ENCODE results near the gene RBMS1. TPM values are rescaled to one million over a fixed set of nuclear protein-coding genes. Genes with fewer than 3 reads are reported as not detected.

The RBMS1 gene
- total and polyA plus RNA-seq, 2 of the 4 experiments (the other 2 are of a cell fraction), result 43.5 to 64.9 TPM

DNA sequence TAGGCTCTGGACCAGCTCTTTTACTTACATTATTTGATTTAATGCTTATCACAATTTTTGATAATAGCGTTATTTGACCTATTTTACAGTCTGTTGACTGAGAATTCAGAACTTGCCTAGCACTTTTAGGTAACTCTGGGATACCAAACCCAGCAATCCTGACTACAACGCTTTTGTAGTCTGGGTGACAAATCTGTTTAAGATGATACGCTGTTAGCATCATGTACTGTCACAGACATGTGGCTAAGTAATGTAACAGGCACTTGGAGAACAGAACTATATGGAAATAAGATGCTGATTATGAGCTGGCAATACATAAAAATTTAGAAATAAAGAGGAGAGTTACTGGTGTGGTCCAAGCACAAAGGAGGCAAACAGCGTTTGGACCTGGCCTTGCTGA is 130.6 kb downstream of the RBMS1 start:
- H4K5ac ChIP-seq (ENCODE audit: low read depth, low read length), result no peak overlapping the region; the same call in 1 of the 2 replicates
- no peak overlapping the region for H3K27ac ChIP-seq (ENCODE audit: insufficient read depth, low read length)
- H3K4me2 ChIP-seq (ENCODE audit: low read depth, low read length), result no peak overlapping the region
- H2BK20ac ChIP-seq (ENCODE audit: low read depth, low read length), result no peak overlapping the region
- no peak overlapping the region for H2BK5ac ChIP-seq (ENCODE audit: low read depth, low read length, poor library complexity, severe bottlenecking)
- no peak overlapping the region for H2AFZ ChIP-seq (replicated peaks; ENCODE audit: low read length, poor library complexity)
- 0 out of 2 replicates have a peak overlapping the region, but pooled peaks have one; percentile 5 for H2BK120ac ChIP-seq (ENCODE audit: low read depth, low read length)
- H3K4me1 ChIP-seq (ENCODE audit: control insufficient read depth, insufficient read depth, low read length), result peaks cover 13% of the 10 kb centered on the region
- H4K20me1 ChIP-seq (ENCODE audit: insufficient read depth, low read length), result peaks cover 77% of the 10 kb centered on the region
- peak overlapping the region; percentile 28; the same call in 1 of the 2 replicates for H3K23ac ChIP-seq (ENCODE audit: low read depth, low read length)
- no peak overlapping the region for H3K9ac ChIP-seq (ENCODE audit: low read depth, low read length)
- no peak overlapping the region for H2AK5ac ChIP-seq (ENCODE audit: low read depth, low read length)
- no peak overlapping the region for H3K56ac ChIP-seq (ENCODE audit: extremely low read depth, insufficient read depth, low read length)
- no peaks in the 10 kb centered on the region for H3K9me3 ChIP-seq (ENCODE audit: control insufficient read depth, insufficient read depth, low read length)
- no peak overlapping the region for H2AK9ac ChIP-seq (replicated peaks; ENCODE audit: low read depth, low read length, poor library complexity)
- H3K18ac ChIP-seq (ENCODE audit: low read depth, low read length), result no peak overlapping the region
- no peak overlapping the region for H4K91ac ChIP-seq (ENCODE audit: insufficient read depth, low read depth, low read length)
- dilution Hi-C loops (cut with HindIII; ENCODE audit: low sequenced_read_pairs, unreplicated experiment) (no loop called here), in situ Hi-C loops (cut with MboI; ENCODE audit: low sequenced_read_pairs) (no loop called here), intact Hi-C loops (cut with micrococcal nuclease) (no loop called here)
- TF ChIP-seq SMC3 (IDR thresholded peaks at IDR 0.05; ENCODE audit: low read depth, low read length) (no peak), RFX5 (IDR thresholded peaks at IDR 0.05; ENCODE audit: low read depth, low read length) (no peak), POLR2A (IDR thresholded peaks at IDR 0.05; ENCODE audit: low read depth, low read length) (no peak)
- no peak for DNase-seq
- H3K4ac ChIP-seq (ENCODE audit: low read depth, low read length), result no peak overlapping the region
- WGBS, 2 experiments (ENCODE audit: extremely low coverage in 2 of 2, insufficient read length in 1 of 2), result no CpG with 5 or more reads among the region's 4 CpGs
- peaks cover 21% of the 10 kb centered on the region for H3K9me1 ChIP-seq (ENCODE audit: insufficient read depth, low read length)
- H3K14ac ChIP-seq (replicated peaks; ENCODE audit: low read depth, low read length), result 0 out of 2 replicates have a peak overlapping the region, but pooled peaks have one; percentile 41
- H3K79me1 ChIP-seq (ENCODE audit: low read depth in 1 of 2, low read length in 2 of 2), result peaks cover 25 to 83% of the 10 kb centered on the region in 2 experiments
- H4K8ac ChIP-seq (ENCODE audit: low read depth in 2 of 2, low read length in 2 of 2), result no peak overlapping the region
- no peak overlapping the region for H3K4me3 ChIP-seq (ENCODE audit: insufficient read depth, low read depth, low read length)
- no peaks in the 10 kb centered on the region for H3K27me3 ChIP-seq (ENCODE audit: control insufficient read depth, insufficient read depth, low read length)
- no peak overlapping the region for H2BK15ac ChIP-seq (ENCODE audit: low read depth, low read length)
- BruUV-seq (replicated peaks), result no TSS peak
- CTCF ChIA-PET, result no interaction called here
- POLR2A ChIA-PET (ENCODE audit: unreplicated experiment), result interaction anchor here (0.5 kb wide), 1 partner anchor 607 kb away, joined by 7 read pairs; no protein-coding TSS in a partner anchor
- no peak for ATAC-seq (ENCODE audit: low read depth)
- H3K36me3 ChIP-seq (ENCODE audit: control insufficient read depth, insufficient read depth, low read length), result peaks cover 13% of the 10 kb centered on the region

Data from IMR-90 (cell line).